Measurements from ENCODE around the gene EXOSC7.
"Not testable (repeated sequence)": the region's sequence is repeated elsewhere in the genome, so short reads cannot be mapped to it uniquely, and the experiment has no call there.

EXOSC7 gene

GRCh38 chr3:45026038-45026437, 50.0 kb downstream of the EXOSC7 start, which contains the start of gene CLEC3B:
CLEC3B (plus strand) TSS chr3:45026303; CDS start chr3:45026363, 60 bp downstream.
- DNase-seq: no peak

- no peak for DNase-seq
Measured at GRCh38 chr3:45026957-45027356, 50.9 kb downstream of the EXOSC7 start.

GRCh38 chr3:45027441-45027840, 51.4 kb downstream of the EXOSC7 start:
- no peak for DNase-seq

GRCh38 chr3:45029216-45029615, 53.2 kb downstream of the EXOSC7 start:
- no peak for DNase-seq

GRCh38 chr3:45029661-45030060, 53.6 kb downstream of the EXOSC7 start:
- no peak for DNase-seq

GRCh38 chr3:45031531-45031930, 55.5 kb downstream of the EXOSC7 start:
- no peak for DNase-seq

- no peak for DNase-seq
Measured at GRCh38 chr3:45032113-45032512, 56.1 kb downstream of the EXOSC7 start.

GRCh38 chr3:45033791-45034190, 57.7 kb downstream of the EXOSC7 start:
- no peak for DNase-seq

GRCh38 chr3:45034612-45035252, 58.7 kb downstream of the EXOSC7 start:
- DNase-seq: peak; percentile 40

GRCh38 chr3:45035441-45036301, 59.6 kb downstream of the EXOSC7 start:
- peak; percentile 44 for DNase-seq

GRCh38 chr3:45037720-45038455, 61.8 kb downstream of the EXOSC7 start:
- peak; percentile 93 for DNase-seq

GRCh38 chr3:45041666-45042065, 65.6 kb downstream of the EXOSC7 start:
- peak; percentile 12 for DNase-seq

GRCh38 chr3:45042162-45042561, 66.1 kb downstream of the EXOSC7 start:
- no peak for DNase-seq

- DNase-seq: no peak
Measured at GRCh38 chr3:45043728-45044299, 67.8 kb downstream of the EXOSC7 start.

- DNase-seq: no peak
Measured at GRCh38 chr3:45048244-45048643, 72.2 kb downstream of the EXOSC7 start.

GRCh38 chr3:45049807-45050206, 73.8 kb downstream of the EXOSC7 start:
- no peak for DNase-seq

GRCh38 chr3:45051685-45052084, 75.6 kb downstream of the EXOSC7 start:
- DNase-seq: no peak

GRCh38 chr3:45053805-45054195, 77.8 kb downstream of the EXOSC7 start:
- not testable (repeated sequence) for DNase-seq

GRCh38 chr3:45054196-45054857, 78.3 kb downstream of the EXOSC7 start:
- DNase-seq: no peak

- DNase-seq: no peak
Measured at GRCh38 chr3:45055032-45055410, 79.0 kb downstream of the EXOSC7 start.

- no peak for DNase-seq
Measured at GRCh38 chr3:45055411-45056143, 79.5 kb downstream of the EXOSC7 start.

Data from CD4-positive, alpha-beta T cell treated with Interleukin-17A for 4 hours (primary cell).